Vagina (tissue), 2 donors: ENCODE measurements around the gene RPUSD2.

Source experiments
- CTCF ChIP-seq, 3 experiments: fragments of 450-650 bp in 2 of 3; fragments of 200-600 bp in 1 of 3; sonication (generic) in 1 of 3; IDR thresholded peaks; one replicate each; pipeline ENCODE4 v1.5.1; 2017 to 2019; ENCODE audit warnings: antibody characterized with exemption in 3 of 3, mild to moderate bottlenecking in 2 of 3, moderate library complexity in 2 of 3
- POLR2A ChIP-seq, 2 donors: fragments of 450-650 bp; IDR thresholded peaks; one replicate each; pipeline ENCODE4 v1.6.1; 2017; ENCODE audit warnings: antibody characterized with exemption in 2 of 2, mild to moderate bottlenecking in 2 of 2, moderate library complexity in 2 of 2
- POLR2AphosphoS5 ChIP-seq, 2 donors: sonication (generic); formaldehyde crosslinking; IDR thresholded peaks; one replicate each; pipeline ENCODE4 v1.9.0; 2017; ENCODE audit warnings: antibody characterized with exemption in 2 of 2, mild to moderate bottlenecking in 2 of 2, low read depth in 1 of 2; ENCODE audit not compliant: insufficient read depth in 1 of 2

GRCh38 chr15:40593165-40593564, 24.1 kb downstream of the RPUSD2 start:
- TF ChIP-seq CTCF (IDR thresholded peaks at IDR 0.05) (no peak), POLR2A (IDR thresholded peaks at IDR 0.05) (no peak), POLR2AphosphoS5 (IDR thresholded peaks at IDR 0.05; ENCODE audit: insufficient read depth in 1 of 2, low read depth in 1 of 2) (no peak)
